GF-D8 (cell line): ENCODE measurements around the gene CA5A.

Experiments used
- DNase-seq: peaks from one replicate; lab custom pipeline; 2025; lab: John Stamatoyannopoulos, UW

CA5A gene

GRCh38 chr16:87963400-87963799 lies 27.1 kb upstream of the CA5A start:
- DNase-seq, result no peak

GRCh38 chr16:87961623-87962022 lies 25.3 kb upstream of the CA5A start:
- DNase-seq, result no peak

GRCh38 chr16:87960852-87961251 lies 24.5 kb upstream of the CA5A start:
- DNase-seq, result no peak

GRCh38 chr16:87960296-87960695 lies 24.0 kb upstream of the CA5A start:
- no peak for DNase-seq

GRCh38 chr16:87959391-87959990 lies 23.2 kb upstream of the CA5A start:
- DNase-seq, result no peak

GRCh38 chr16:87958632-87959031 lies 22.3 kb upstream of the CA5A start:
- DNase-seq, result no peak

- DNase-seq, result no peak
Measured at GRCh38 chr16:87957296-87958094, 21.2 kb upstream of the CA5A start.

- peak; percentile 46 for DNase-seq
Measured at GRCh38 chr16:87956365-87957231, 20.3 kb upstream of the CA5A start.

GRCh38 chr16:87956098-87956364 lies 19.7 kb upstream of the CA5A start:
- no peak for DNase-seq

GRCh38 chr16:87955302-87956097 lies 19.2 kb upstream of the CA5A start:
- DNase-seq, result no peak

GRCh38 chr16:87954826-87955225 lies 18.5 kb upstream of the CA5A start:
- DNase-seq, result no peak

GRCh38 chr16:87954361-87954760 lies 18.0 kb upstream of the CA5A start:
- DNase-seq, result no peak

GRCh38 chr16:87953308-87954215 lies 17.2 kb upstream of the CA5A start:
- DNase-seq, result peak; percentile 17

GRCh38 chr16:87952751-87953150 lies 16.4 kb upstream of the CA5A start:
- DNase-seq, result no peak

GRCh38 chr16:87951552-87952538 lies 15.5 kb upstream of the CA5A start:
- no peak for DNase-seq

- peak; percentile 92 for DNase-seq
Measured at GRCh38 chr16:87950765-87951551, 14.6 kb upstream of the CA5A start, which contains the start of gene BANP. TSS of gene BANP (plus strand) at chr16:87951434. CDS start at chr16:87975116, 23,682 bp downstream.

- DNase-seq, result no peak
Measured at GRCh38 chr16:87949071-87949744, 12.9 kb upstream of the CA5A start.

GRCh38 chr16:87948735-87949070 lies 12.4 kb upstream of the CA5A start:
- no peak for DNase-seq
